Fibroblast of upper back skin (primary cell): ENCODE data around the gene KCNH6.

ENCODE experiments used
- DNase-seq: peaks from one replicate; pipeline ENCODE4 v3.0.0-alpha.2; 2013

KCNH6 gene

GRCh38 chr17:63563339-63563738 is 40.2 kb downstream of the KCNH6 start:
- no peak for DNase-seq

- no peak for DNase-seq
These were observed 41.4 kb downstream of the KCNH6 start for GRCh38 chr17:63564562-63564961.

- DNase-seq = no peak
These were observed 44.1 kb downstream of the KCNH6 start for GRCh38 chr17:63567229-63567628.

- no peak for DNase-seq
These were observed 45.4 kb downstream of the KCNH6 start for GRCh38 chr17:63568563-63568962.

GRCh38 chr17:63571632-63572310 is 48.6 kb downstream of the KCNH6 start:
- peak; percentile 68 for DNase-seq

- no peak for DNase-seq
These were observed 50.5 kb downstream of the KCNH6 start for GRCh38 chr17:63573634-63574033.

- no peak for DNase-seq
These were observed 55.0 kb downstream of the KCNH6 start for GRCh38 chr17:63578027-63578768.

- no peak for DNase-seq
These were observed 55.6 kb downstream of the KCNH6 start for GRCh38 chr17:63578769-63579111.

GRCh38 chr17:63579633-63580032 is 56.5 kb downstream of the KCNH6 start:
- no peak for DNase-seq

- no peak for DNase-seq
These were observed 64.6 kb downstream of the KCNH6 start for GRCh38 chr17:63587770-63588169.

- no peak for DNase-seq
These were observed 65.6 kb downstream of the KCNH6 start for GRCh38 chr17:63588797-63589196.

- DNase-seq = no peak
These were observed 66.5 kb downstream of the KCNH6 start for GRCh38 chr17:63589646-63590045.

- no peak for DNase-seq
These were observed 69.6 kb downstream of the KCNH6 start for GRCh38 chr17:63592797-63593196.

GRCh38 chr17:63595132-63595531 is 72.0 kb downstream of the KCNH6 start:
- no peak for DNase-seq
